Ovary (tissue), 3 donors: ENCODE data around the gene ALLC.

ENCODE experiments used
- POLR2A ChIP-seq: fragments of 450-650 bp; IDR thresholded peaks from one replicate; pipeline ENCODE4 v1.6.1; 2017; ENCODE audit warnings: antibody characterized with exemption, mild to moderate bottlenecking, moderate library complexity
- TF ChIP-seq, protein P1 (sequence below), 3 donors: fragments of 450-650 bp in 2 of 3; fragments of 200-600 bp in 1 of 3; IDR thresholded peaks; one replicate each; pipeline versions ENCODE4 v1.5.1 to v1.8.0; 2016 to 2022; ENCODE audit warnings: antibody characterized with exemption in 3 of 3, mild to moderate bottlenecking in 1 of 3
- donor health status: DM: no; HTN: no; CAD: no.

DNA sequence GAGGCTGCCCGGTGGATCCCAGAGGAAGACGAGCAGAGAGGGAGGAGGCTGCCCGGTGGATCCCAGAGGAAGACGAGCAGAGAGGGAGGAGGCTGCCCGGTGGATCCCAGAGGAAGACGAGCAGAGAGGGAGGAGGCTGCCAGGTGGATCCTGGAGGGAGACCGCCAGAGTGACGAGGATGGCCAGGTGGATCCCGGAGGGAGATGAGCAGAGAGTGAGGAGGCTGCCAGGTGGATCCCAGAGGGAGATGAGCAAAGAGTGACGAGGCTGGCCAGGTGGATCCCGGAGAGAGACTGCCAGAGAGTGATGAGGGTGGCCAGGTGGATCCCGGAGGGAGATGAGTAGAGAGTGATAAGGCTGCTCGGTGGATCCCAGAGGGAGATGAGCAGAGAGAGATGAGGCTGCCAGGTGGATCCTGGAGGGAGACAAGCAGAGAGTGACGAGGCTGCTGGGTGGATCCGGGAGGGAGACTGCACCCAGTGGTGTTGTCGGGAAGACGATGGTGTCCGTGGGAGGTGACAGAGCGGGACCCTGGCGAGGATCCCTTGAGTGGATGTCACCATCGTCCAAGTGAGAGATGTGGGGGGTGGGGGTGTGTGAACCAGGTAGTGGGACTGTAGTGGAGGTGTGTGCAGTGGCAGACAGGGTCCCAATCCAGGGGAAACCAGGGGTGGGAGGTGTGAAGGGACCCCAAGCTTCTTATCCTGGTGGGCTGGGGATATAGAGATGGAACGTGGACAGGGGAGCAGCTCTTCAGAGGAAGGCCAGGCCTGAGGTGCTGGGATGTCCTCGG lies 67.7 kb downstream of the ALLC start:
- TF ChIP-seq POLR2A, result no peak
- TF ChIP-seq, protein P1, sequence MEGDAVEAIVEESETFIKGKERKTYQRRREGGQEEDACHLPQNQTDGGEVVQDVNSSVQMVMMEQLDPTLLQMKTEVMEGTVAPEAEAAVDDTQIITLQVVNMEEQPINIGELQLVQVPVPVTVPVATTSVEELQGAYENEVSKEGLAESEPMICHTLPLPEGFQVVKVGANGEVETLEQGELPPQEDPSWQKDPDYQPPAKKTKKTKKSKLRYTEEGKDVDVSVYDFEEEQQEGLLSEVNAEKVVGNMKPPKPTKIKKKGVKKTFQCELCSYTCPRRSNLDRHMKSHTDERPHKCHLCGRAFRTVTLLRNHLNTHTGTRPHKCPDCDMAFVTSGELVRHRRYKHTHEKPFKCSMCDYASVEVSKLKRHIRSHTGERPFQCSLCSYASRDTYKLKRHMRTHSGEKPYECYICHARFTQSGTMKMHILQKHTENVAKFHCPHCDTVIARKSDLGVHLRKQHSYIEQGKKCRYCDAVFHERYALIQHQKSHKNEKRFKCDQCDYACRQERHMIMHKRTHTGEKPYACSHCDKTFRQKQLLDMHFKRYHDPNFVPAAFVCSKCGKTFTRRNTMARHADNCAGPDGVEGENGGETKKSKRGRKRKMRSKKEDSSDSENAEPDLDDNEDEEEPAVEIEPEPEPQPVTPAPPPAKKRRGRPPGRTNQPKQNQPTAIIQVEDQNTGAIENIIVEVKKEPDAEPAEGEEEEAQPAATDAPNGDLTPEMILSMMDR (IDR thresholded peaks at IDR 0.05), result no peak
